ENCODE data around the gene NTM. TPM values are rescaled to one million over a fixed set of nuclear protein-coding genes. Genes with fewer than 3 reads are reported as not detected.

The NTM gene
- total RNA-seq, 1 donor from 2014 or later: not detected

DNA sequence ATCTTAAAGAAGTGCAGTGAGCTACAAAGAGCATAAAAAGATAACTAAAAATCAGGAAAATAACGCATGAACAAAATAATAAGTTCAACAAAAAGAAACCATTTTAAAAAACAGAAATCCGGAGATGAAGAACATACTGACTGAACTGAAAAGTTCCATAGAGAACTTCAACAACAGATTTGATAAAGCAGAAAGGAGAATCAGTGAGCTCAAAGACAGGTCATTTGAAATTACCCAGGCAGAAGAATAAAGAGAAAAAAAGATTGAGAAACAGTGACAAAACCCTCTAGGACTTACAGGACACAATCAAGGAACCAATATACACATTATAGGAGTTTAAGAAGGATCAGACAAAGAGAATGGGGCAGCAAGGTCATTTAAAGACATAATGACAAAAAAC lies 334.3 kb downstream of the NTM start:
- intact Hi-C loops (cut with micrococcal nuclease): no loop called here
- peaks cover 8% of the 10 kb centered on the region for H3K9me3 Mint-ChIP-seq
- CTCF ChIA-PET: no interaction called here
- POLR2A ChIA-PET: no interaction called here
- no peak overlapping the region for H3K27ac Mint-ChIP-seq
- ATAC-seq (ENCODE audit: low read depth): no peak
- no peaks in the 10 kb centered on the region for H3K36me3 Mint-ChIP-seq (ENCODE audit: low read depth)
- H3K4me1 Mint-ChIP-seq: no peaks in the 10 kb centered on the region
- no peaks in the 10 kb centered on the region for H3K27me3 Mint-ChIP-seq
- no peak for DNase-seq
- H3K4me3 Mint-ChIP-seq: no peak overlapping the region
- TF ChIP-seq, protein P1, sequence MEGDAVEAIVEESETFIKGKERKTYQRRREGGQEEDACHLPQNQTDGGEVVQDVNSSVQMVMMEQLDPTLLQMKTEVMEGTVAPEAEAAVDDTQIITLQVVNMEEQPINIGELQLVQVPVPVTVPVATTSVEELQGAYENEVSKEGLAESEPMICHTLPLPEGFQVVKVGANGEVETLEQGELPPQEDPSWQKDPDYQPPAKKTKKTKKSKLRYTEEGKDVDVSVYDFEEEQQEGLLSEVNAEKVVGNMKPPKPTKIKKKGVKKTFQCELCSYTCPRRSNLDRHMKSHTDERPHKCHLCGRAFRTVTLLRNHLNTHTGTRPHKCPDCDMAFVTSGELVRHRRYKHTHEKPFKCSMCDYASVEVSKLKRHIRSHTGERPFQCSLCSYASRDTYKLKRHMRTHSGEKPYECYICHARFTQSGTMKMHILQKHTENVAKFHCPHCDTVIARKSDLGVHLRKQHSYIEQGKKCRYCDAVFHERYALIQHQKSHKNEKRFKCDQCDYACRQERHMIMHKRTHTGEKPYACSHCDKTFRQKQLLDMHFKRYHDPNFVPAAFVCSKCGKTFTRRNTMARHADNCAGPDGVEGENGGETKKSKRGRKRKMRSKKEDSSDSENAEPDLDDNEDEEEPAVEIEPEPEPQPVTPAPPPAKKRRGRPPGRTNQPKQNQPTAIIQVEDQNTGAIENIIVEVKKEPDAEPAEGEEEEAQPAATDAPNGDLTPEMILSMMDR (IDR thresholded peaks at IDR 0.05): no peak

DNA sequence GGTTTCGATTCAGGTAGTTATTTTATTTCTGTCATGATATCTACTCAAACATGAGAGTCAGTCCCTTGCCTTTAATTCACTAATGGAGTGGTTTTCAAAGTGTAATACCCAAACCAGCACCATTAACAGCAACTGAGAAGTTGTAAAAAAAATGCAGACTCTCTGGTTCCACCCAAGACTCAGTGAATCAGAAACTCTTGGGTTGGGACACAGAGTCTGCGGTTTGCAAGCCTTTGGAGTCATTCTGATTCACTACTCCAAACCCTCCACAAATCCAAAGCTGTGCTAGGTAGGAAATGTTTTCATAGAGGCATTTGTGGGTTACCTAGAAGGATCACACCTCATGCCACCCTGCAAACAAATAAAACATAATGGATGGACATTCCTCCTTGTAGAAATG lies 340.1 kb downstream of the NTM start:
- Mint-ChIP-seq H3K9me3 (peaks cover 7% of the 10 kb centered on the region), H3K27me3 (no peaks in the 10 kb centered on the region), H3K27ac (no peak overlapping the region), H3K4me3 (no peak overlapping the region), H3K36me3 (ENCODE audit: low read depth) (no peaks in the 10 kb centered on the region), H3K4me1 (no peaks in the 10 kb centered on the region)
- ChIA-PET CTCF (no interaction called here), POLR2A (no interaction called here)
- DNase-seq: no peak
- TF ChIP-seq, protein P1 (IDR thresholded peaks at IDR 0.05): no peak
- ATAC-seq (ENCODE audit: low read depth): no peak
- intact Hi-C loops (cut with micrococcal nuclease): no loop called here

DNA sequence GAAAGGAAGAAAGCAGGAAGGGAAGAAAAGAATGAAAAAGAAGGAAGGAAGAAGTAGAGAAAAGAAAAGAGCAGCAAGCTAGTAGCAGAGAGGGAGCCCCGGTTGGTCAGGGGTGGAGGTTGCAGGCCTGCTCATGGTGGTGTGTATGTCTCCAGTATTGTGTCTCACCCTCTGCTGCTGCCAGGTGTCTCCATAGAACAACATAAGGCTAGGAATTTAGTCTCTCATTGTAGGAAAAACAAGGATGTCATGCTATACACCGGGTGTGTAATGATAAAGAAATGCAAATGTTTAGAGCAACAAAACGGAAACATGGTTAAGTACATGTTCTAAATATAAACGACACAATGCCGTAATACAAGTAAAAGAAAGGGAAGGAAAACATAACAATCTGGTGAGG lies 342.5 kb downstream of the NTM start:
- ChIA-PET POLR2A (no interaction called here), CTCF (no interaction called here)
- no peak overlapping the region for H3K27ac Mint-ChIP-seq
- no peaks in the 10 kb centered on the region for H3K4me1 Mint-ChIP-seq
- TF ChIP-seq, protein P1 (IDR thresholded peaks at IDR 0.05): no peak
- intact Hi-C loops (cut with micrococcal nuclease): no loop called here
- H3K27me3 Mint-ChIP-seq: no peaks in the 10 kb centered on the region
- H3K9me3 Mint-ChIP-seq: peaks cover 5% of the 10 kb centered on the region
- no peak overlapping the region for H3K4me3 Mint-ChIP-seq
- ATAC-seq (ENCODE audit: low read depth) (no peak), DNase-seq (no peak)
- no peaks in the 10 kb centered on the region for H3K36me3 Mint-ChIP-seq (ENCODE audit: low read depth)

DNA sequence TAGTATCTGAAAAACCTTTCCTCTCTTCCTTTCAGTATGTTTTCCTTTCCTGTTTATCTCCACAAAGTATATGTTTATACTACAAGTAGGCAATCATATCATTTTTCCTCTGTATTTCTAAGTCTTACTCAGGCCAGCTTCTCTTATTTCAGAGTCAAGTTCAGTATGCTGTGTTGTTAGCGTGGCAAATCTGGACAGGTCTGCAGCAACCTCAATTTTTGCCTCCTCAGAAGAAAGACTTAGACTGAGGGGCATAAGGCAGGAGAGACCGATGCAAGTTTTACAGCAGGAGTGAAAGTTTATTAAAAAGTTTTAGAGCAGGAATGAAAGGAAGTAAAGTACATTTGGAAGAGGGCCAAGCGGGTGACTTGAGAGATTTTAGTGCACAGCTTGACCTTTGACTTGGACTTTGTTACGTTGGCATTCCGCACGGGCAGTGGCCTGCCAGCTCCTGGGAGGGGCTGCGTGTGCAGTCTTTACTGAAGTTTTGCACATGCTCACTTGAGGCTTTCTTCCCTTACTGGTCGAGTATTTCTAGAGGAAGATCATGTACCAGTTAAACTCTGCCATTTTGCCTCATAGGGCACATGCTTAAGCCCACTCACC lies 343.2 kb downstream of the NTM start:
- DNase-seq (no peak), ATAC-seq (ENCODE audit: low read depth) (no peak)
- intact Hi-C loops (cut with micrococcal nuclease): no loop called here
- ChIA-PET POLR2A (no interaction called here), CTCF (no interaction called here)
- no peaks in the 10 kb centered on the region for H3K27me3 Mint-ChIP-seq
- no peak overlapping the region for H3K27ac Mint-ChIP-seq
- H3K4me3 Mint-ChIP-seq: no peak overlapping the region
- no peaks in the 10 kb centered on the region for H3K4me1 Mint-ChIP-seq
- H3K9me3 Mint-ChIP-seq: peaks cover 5% of the 10 kb centered on the region
- no peaks in the 10 kb centered on the region for H3K36me3 Mint-ChIP-seq (ENCODE audit: low read depth)
- TF ChIP-seq, protein P1 (IDR thresholded peaks at IDR 0.05): no peak

DNA sequence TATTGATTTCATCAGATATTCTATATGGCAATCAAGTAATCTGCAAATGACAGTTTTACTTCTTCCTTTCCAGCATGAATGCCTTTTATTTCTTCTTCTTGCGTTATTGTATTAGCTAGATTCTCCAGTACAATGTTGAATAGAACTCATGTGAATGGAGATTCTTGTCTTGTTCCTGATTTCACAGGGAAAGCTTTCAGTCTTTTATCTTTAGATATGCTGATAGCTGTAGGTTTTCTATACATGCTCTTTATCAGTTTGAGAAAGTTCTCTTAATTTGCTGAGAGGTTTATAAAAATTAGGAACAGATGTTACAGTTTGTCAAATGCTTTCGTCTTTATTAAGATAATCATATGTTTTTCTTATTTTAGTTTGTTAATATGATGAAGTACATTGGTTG lies 347.2 kb downstream of the NTM start:
- POLR2A ChIA-PET: no interaction called here
- Mint-ChIP-seq H3K27me3 (no peaks in the 10 kb centered on the region), H3K4me1 (no peaks in the 10 kb centered on the region), H3K27ac (no peak overlapping the region), H3K4me3 (no peak overlapping the region), H3K36me3 (ENCODE audit: low read depth) (no peaks in the 10 kb centered on the region), H3K9me3 (peaks cover 2% of the 10 kb centered on the region)
- TF ChIP-seq, protein P1 (IDR thresholded peaks at IDR 0.05): no peak
- no peak for ATAC-seq (ENCODE audit: low read depth)
- intact Hi-C loops (cut with micrococcal nuclease): no loop called here
- CTCF ChIA-PET: no interaction called here
- DNase-seq: no peak
